VCaP (cell line): Measurements from ENCODE around the gene CMIP.

Source experiments
- H3K27ac ChIP-seq: fragments of 450-650 bp; 2 replicates; pipeline ENCODE4 v1.5.1; 2017
- CTCF ChIP-seq: fragments of 450-650 bp; conservative IDR thresholded peaks from 2 replicates; pipeline ENCODE4 v1.5.1; 2017; ENCODE audit warnings: mild to moderate bottlenecking, moderate library complexity

CMIP gene

DNA sequence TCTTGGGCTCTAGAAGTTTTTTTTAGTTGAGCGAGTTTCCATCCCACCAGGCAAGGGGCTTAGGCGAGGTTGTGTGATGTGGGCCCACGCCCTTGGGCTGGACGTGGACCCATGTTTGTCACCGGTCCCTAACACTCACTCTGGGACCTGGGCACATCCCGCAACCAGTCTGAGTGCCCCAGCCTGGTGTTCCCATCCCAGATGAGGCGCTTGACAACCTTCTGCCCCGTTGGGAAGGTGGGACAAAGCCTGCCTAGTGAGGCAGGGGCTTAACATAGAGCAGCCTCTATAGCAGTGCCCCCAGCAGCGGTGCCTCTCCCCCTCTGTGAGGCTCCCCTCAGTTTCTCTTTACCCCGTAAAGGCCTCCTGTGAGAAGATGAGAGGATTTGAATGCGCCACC lies 22.5 kb downstream of the CMIP start:
- no peak for TF ChIP-seq CTCF
- no peak overlapping the region for H3K27ac ChIP-seq

GRCh38 chr16:81467815-81468214 lies 23.2 kb downstream of the CMIP start:
- no peak overlapping the region for H3K27ac ChIP-seq
- TF ChIP-seq CTCF, result no peak

DNA sequence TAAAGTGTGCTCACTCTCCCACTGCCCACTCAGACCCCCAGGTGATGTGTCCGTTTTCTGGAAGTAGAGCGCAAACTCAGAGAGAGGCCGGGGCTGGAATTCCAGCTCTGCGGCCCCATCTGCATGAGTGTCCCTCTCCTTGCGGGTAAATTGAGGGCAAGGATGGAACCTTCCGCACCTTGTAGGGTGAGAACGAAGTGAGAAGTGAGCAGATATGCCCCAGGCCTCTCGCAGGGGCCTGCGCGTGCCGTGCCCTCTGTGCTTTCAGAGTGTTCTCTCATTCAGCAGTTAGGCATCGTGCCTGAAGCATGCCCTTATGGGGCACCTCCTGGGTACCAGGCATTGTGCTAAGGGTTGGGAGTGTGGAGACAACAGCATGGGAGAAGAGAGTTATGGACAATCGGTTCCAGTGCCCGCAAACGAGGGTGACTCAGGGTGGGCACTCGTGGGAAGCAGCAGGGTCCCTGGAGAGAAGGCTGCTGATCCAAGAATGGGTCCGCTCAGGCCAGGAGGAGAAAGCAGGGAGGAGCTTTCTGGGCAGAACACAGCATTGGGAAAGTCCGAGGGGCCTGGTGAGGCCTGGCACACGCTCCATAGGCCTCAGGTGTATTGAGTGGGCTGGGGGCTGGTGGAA lies 23.8 kb downstream of the CMIP start:
- TF ChIP-seq CTCF, result no peak
- no peak overlapping the region for H3K27ac ChIP-seq

DNA sequence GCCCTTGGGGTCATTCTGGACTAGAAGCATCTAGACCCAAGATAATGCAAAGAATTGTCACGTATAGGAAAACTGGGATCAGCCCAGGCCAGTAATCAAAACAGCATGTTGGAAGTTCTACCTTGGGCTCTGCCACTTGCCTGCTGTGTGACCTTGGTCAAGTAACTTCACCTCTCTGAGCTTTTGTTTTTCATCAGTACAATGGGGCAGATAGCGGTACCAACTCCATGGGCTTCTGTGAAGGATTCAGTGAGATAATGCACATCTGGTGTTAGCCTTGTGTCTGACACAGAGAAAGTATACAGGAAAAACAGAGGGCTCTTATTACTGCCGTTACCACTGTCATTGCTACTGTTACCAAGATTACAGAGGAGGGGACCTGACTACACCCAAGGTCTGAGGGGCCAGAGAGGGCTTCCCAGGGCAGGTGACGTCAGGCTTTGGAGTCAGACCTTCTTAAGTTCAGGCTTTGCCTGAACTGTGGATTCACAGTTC lies 24.6 kb downstream of the CMIP start:
- no peak overlapping the region for H3K27ac ChIP-seq
- TF ChIP-seq CTCF, result no peak

- no peak overlapping the region for H3K27ac ChIP-seq
- TF ChIP-seq CTCF, result no peak
These were observed 25.3 kb downstream of the CMIP start for GRCh38 chr16:81469710-81470535.

GRCh38 chr16:81470796-81471636 lies 26.4 kb downstream of the CMIP start:
- H3K27ac ChIP-seq, result no peak overlapping the region
- no peak for TF ChIP-seq CTCF

DNA sequence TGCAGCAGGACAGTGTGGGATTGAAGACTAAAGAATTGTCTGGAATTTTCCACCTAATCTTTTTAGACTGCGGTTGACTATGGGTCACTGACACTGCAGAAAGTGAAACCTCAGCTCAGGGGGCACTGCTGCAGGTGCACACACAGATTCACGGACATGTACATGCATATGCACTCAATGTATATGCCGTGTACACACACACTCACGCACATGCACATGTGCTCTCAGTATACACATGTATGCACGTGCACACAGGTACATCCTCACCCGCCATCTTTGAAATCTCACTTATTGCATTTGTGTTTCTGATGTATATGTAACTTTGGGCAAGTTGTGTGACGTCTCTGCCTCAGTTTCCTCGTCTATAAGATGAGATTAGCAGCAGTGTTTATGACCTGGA lies 27.3 kb downstream of the CMIP start:
- TF ChIP-seq CTCF, result no peak
- H3K27ac ChIP-seq, result no peak overlapping the region
